ENCODE results near the gene CD6.
A peak's percentile ranks its signal among the peaks of the same experiment; 100 is the strongest.

CD6 gene

DNA sequence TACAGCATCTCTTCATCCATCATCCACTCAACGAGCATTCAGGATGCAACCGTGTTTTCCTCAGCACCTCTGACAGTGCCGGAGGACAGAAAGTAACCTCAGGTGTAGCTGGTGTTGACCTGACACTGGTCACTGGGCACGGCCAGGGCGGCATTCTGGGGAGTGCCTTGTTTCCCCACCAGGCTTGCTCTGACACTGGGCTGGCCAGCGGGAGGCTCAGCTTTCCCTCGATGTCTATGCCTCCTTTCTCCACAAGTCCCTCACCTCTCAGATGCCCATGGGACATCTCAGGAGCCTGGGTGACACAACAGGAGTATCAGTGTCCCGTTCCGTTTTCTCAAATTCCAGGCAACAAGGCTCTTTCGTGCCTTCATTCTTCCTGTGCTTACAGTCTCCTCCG, 28.9 kb downstream of the CD6 start:
- no peak for DNase-seq (ENCODE audit: insufficient read length, low spot score)
- FAIRE-seq: no peak

DNA sequence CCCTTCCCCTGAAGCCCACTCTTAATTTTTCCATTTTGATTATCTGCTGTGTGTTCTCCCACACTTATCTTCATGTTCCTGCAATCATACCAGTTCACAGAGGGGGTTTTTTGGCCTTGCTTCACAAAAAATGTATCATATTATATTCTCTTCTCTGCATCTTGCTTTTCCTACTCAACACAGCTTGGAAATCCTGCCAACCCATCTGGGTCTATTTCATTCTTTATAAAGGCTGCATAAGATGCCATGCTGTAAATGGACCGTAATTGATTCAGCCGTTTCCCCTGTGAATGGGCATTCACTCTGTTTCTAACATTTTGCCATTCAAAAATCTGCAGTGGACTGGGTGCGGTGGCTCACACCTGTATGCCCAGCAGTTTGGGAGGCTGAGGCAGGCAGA, 30.5 kb downstream of the CD6 start:
- FAIRE-seq (no peak), DNase-seq (ENCODE audit: insufficient read length, low spot score) (no peak)
- no peak for TF ChIP-seq POLR2AphosphoS5 (IDR thresholded peaks at IDR 0.05; ENCODE audit: low read depth, low read length)
- TF ChIP-seq PAX5 (IDR thresholded peaks at IDR 0.05; ENCODE audit: insufficient read depth, low read length, severe bottlenecking): no peak
- no peak for TF ChIP-seq POLR2A (IDR thresholded peaks at IDR 0.05; ENCODE audit: low read depth, low read length)
- no peak for TF ChIP-seq POU2F2 (IDR thresholded peaks at IDR 0.05; ENCODE audit: low read depth, low read length)
- no peak for TF ChIP-seq SPI1 (IDR thresholded peaks at IDR 0.05; ENCODE audit: low read depth, low read length)
- TF ChIP-seq TAF1 (IDR thresholded peaks at IDR 0.05; ENCODE audit: low read depth, low read length): no peak

More for the DNA sequence above, 28.9 kb downstream of the CD6 start:
- TF ChIP-seq POLR2AphosphoS5 (IDR thresholded peaks at IDR 0.05; ENCODE audit: low read depth, low read length) (no peak), POU2F2 (IDR thresholded peaks at IDR 0.05; ENCODE audit: low read depth, low read length) (no peak), POLR2A (IDR thresholded peaks at IDR 0.05; ENCODE audit: low read depth, low read length) (no peak), PAX5 (IDR thresholded peaks at IDR 0.05; ENCODE audit: insufficient read depth, low read length, severe bottlenecking) (no peak), TAF1 (IDR thresholded peaks at IDR 0.05; ENCODE audit: low read depth, low read length) (no peak), SPI1 (IDR thresholded peaks at IDR 0.05; ENCODE audit: low read depth, low read length) (no peak)

DNA sequence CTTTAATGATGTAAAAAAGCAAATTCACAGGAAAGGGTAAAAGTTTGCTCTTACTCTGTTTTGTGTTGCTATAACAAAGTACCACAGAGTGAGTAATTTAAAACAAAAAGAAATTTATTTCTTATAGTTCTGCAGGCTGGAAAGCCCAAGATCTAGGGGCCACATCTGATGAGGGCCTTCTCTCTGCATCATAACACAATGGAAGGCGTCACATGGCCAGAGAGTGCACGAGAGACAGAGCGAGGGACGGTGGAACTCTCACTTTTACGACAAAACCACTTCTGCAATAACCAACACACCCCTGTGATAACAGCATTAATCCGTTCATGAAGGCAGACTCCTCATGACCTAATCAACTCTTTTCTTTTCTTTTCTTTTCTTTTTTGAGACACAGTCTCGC, 31.1 kb downstream of the CD6 start:
- DNase-seq (ENCODE audit: insufficient read length, low spot score) (no peak), FAIRE-seq (no peak)
- TF ChIP-seq POLR2A (IDR thresholded peaks at IDR 0.05; ENCODE audit: low read depth, low read length) (no peak), SPI1 (IDR thresholded peaks at IDR 0.05; ENCODE audit: low read depth, low read length) (no peak), POU2F2 (IDR thresholded peaks at IDR 0.05; ENCODE audit: low read depth, low read length) (no peak), PAX5 (IDR thresholded peaks at IDR 0.05; ENCODE audit: insufficient read depth, low read length, severe bottlenecking) (no peak), TAF1 (IDR thresholded peaks at IDR 0.05; ENCODE audit: low read depth, low read length) (no peak), POLR2AphosphoS5 (IDR thresholded peaks at IDR 0.05; ENCODE audit: low read depth, low read length) (no peak)

DNA sequence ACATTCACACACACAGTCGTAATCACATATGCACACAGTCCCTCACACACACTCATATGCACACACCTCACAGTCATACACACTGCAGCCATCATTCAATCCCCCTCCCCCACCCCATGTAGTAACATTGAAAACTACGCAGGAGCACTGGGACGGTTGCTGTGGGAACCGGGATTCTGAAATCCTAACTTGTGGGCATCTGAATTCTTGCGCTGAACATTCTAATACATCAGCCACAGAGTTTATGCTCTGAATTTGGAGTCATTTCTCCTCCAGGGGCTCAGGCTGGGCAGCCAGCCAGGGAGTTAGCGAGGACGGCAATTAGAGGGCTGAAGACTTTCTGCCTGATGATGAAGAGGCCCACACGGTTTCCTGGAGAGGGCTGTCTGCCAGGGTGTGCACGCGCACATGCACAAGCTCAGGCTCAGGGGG, 32.7 kb downstream of the CD6 start:
- FAIRE-seq: peak; percentile 78
- no peak for DNase-seq (ENCODE audit: insufficient read length, low spot score)
- TF ChIP-seq POU2F2 (IDR thresholded peaks at IDR 0.05; ENCODE audit: low read depth, low read length) (no peak), SPI1 (IDR thresholded peaks at IDR 0.05; ENCODE audit: low read depth, low read length) (no peak), POLR2AphosphoS5 (IDR thresholded peaks at IDR 0.05; ENCODE audit: low read depth, low read length) (no peak), TAF1 (IDR thresholded peaks at IDR 0.05; ENCODE audit: low read depth, low read length) (no peak), POLR2A (IDR thresholded peaks at IDR 0.05; ENCODE audit: low read depth, low read length) (no peak), PAX5 (IDR thresholded peaks at IDR 0.05; ENCODE audit: insufficient read depth, low read length, severe bottlenecking) (no peak)

DNA sequence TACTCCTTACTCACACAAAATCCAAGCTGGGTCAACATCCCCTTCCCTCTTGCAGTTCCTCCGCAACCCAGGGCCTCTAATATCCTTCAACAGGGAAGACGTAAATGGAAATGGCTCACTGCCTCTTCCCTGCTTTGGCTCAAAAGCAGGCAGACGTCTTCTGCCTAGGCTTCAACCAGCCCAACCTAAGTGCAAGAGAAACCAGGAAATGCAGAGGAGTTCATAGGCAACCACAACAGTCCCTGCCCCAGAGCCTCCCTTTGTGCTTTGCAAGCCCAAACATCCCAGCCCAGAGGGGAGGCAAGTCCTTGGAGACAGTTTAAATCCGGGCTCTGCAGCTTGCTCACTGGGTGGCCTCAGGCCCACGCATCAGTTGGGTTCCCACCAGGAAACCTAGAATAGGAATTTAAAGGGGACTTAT, 33.3 kb downstream of the CD6 start:
- DNase-seq (ENCODE audit: insufficient read length, low spot score) (no peak), FAIRE-seq (peak; percentile 86)
- TF ChIP-seq TAF1 (IDR thresholded peaks at IDR 0.05; ENCODE audit: low read depth, low read length) (no peak), POLR2AphosphoS5 (IDR thresholded peaks at IDR 0.05; ENCODE audit: low read depth, low read length) (no peak), PAX5 (IDR thresholded peaks at IDR 0.05; ENCODE audit: insufficient read depth, low read length, severe bottlenecking) (no peak)

DNA sequence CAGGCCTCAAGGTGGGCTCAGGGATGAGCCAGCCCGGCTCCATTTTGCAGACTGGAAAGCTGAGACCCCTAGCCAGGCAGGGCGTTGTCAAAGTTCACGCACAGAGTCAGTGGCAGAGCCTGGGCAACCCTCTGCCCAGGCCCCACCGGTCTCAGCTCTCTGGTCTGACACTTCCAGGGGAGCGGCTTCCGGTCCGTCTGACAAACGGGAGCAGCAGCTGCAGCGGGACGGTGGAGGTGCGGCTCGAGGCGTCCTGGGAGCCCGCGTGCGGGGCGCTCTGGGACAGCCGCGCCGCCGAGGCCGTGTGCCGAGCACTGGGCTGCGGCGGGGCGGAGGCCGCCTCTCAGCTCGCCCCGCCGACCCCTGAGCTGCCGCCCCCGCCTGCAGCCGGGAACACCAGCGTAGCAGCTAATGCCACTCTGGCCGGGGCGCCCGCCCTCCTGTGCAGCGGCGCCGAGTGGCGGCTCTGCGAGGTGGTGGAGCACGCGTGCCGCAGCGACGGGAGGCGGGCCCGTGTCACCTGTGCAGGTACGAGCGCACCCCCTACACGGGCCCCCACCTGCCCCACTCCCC, 36.0 kb downstream of the CD6 start:
- TF ChIP-seq TAF1 (IDR thresholded peaks at IDR 0.05; ENCODE audit: low read depth, low read length) (no peak), PAX5 (IDR thresholded peaks at IDR 0.05; ENCODE audit: insufficient read depth, low read length, severe bottlenecking) (no peak)
- DNase-seq (ENCODE audit: insufficient read length, low spot score) (peak; percentile 59), FAIRE-seq (peak; percentile 93)

DNA sequence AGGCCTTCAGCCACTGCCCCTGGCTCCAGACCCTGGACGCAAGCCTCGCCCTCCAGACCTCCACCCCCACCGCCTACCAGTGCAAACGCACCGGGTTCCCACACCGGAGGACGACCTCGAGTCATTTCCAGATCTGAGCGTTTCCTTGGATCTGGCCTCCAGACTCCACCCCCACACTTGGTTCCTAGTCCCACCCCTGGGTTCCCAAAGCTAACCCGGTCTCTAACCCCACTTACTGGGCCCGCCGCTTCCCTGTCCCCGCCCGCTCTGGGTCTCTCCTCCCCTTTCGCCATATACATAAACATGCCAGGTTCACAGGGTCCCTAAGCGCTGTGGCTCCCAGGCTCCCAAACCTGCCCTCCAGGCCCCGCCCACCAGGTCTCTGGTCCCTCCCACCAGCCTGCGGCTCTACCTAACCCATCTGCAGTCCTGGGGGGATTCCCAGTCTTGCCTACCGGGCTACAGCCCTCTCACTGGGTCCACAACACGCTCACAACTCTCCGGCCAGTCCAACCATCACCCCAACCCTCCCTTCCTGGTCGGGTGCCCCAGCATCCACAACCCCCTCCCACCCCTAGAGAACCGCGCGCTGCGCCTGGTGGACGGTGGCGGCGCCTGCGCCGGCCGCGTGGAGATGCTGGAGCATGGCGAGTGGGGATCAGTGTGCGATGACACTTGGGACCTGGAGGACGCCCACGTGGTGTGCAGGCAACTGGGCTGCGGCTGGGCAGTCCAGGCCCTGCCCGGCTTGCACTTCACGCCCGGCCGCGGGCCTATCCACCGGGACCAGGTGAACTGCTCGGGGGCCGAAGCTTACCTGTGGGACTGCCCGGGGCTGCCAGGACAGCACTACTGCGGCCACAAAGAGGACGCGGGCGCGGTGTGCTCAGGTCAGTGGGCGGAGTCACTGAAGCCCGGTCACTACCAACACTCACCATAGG, 36.7 kb downstream of the CD6 start:
- DNase-seq (ENCODE audit: insufficient read length, low spot score): no peak
- FAIRE-seq: peak; percentile 38

DNA sequence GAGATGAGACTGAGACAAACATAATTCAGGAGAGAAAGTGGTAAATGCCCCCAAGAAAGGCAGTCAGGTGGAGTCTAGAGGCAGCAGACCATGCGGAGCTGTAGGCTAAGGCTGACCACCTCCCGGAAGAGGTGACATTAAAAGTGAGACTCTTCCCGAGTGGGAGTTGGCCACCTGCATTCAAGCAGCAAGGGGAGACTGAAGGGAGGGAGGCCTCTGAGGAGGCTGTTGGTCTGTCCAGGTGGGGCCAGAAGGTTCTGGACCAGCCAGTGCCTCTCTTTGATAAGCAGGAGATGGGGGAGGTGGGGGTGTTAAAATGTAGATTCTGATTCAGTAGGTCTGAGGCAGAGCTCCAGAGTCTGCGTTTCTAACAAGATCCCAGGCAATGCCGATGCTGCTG, 37.5 kb downstream of the CD6 start:
- DNase-seq (ENCODE audit: insufficient read length, low spot score) (no peak), FAIRE-seq (peak; percentile 75)
- no peak for TF ChIP-seq POLR2AphosphoS5 (IDR thresholded peaks at IDR 0.05; ENCODE audit: low read depth, low read length)
- TF ChIP-seq PAX5 (IDR thresholded peaks at IDR 0.05; ENCODE audit: insufficient read depth, low read length, severe bottlenecking): no peak
- TF ChIP-seq POU2F2 (IDR thresholded peaks at IDR 0.05; ENCODE audit: low read depth, low read length): no peak
- no peak for TF ChIP-seq TAF1 (IDR thresholded peaks at IDR 0.05; ENCODE audit: low read depth, low read length)
- no peak for TF ChIP-seq POLR2A (IDR thresholded peaks at IDR 0.05; ENCODE audit: low read depth, low read length)
- no peak for TF ChIP-seq SPI1 (IDR thresholded peaks at IDR 0.05; ENCODE audit: low read depth, low read length)

More for the DNA sequence above, 36.7 kb downstream of the CD6 start:
- TF ChIP-seq POLR2A (IDR thresholded peaks at IDR 0.05; ENCODE audit: low read depth, low read length): no peak
- TF ChIP-seq POLR2AphosphoS5 (IDR thresholded peaks at IDR 0.05; ENCODE audit: low read depth, low read length): no peak
- no peak for TF ChIP-seq SPI1 (IDR thresholded peaks at IDR 0.05; ENCODE audit: low read depth, low read length)
- no peak for TF ChIP-seq TAF1 (IDR thresholded peaks at IDR 0.05; ENCODE audit: low read depth, low read length)
- no peak for TF ChIP-seq POU2F2 (IDR thresholded peaks at IDR 0.05; ENCODE audit: low read depth, low read length)
- no peak for TF ChIP-seq PAX5 (IDR thresholded peaks at IDR 0.05; ENCODE audit: insufficient read depth, low read length, severe bottlenecking)

DNA sequence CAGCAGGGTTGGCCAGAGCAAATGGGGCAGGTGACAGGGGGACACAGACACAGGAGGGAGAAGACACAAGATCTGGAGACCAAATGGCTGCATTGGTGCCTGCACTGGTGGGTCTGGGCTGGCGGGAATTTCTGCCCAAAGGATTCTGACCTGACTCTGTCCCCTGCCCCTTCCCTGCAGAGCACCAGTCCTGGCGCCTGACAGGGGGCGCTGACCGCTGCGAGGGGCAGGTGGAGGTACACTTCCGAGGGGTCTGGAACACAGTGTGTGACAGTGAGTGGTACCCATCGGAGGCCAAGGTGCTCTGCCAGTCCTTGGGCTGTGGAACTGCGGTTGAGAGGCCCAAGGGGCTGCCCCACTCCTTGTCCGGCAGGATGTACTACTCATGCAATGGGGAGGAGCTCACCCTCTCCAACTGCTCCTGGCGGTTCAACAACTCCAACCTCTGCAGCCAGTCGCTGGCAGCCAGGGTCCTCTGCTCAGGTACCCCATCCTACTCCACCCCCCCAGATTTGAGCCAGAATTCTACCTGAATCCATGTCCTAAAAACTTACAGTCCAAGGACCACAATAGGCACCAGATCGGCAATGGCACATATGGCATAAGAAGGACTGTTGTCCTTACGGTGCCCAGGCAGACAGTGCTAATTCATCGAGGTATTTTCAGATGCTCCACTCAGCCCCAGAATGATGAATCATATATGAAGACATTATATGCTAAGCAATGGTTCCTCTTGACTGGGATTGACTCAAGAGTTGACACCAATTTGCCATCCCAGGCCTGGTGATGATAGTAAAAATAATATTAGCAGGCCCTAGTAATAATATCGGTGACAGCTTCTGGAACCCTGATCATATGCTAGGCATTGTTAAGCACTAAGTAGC, 38.2 kb downstream of the CD6 start:
- DNase-seq (ENCODE audit: insufficient read length, low spot score) (no peak), FAIRE-seq (peak; percentile 74)
- TF ChIP-seq POLR2AphosphoS5 (IDR thresholded peaks at IDR 0.05; ENCODE audit: low read depth, low read length): no peak
- no peak for TF ChIP-seq PAX5 (IDR thresholded peaks at IDR 0.05; ENCODE audit: insufficient read depth, low read length, severe bottlenecking)
- no peak for TF ChIP-seq POU2F2 (IDR thresholded peaks at IDR 0.05; ENCODE audit: low read depth, low read length)
- no peak for TF ChIP-seq TAF1 (IDR thresholded peaks at IDR 0.05; ENCODE audit: low read depth, low read length)
- no peak for TF ChIP-seq POLR2A (IDR thresholded peaks at IDR 0.05; ENCODE audit: low read depth, low read length)
